HG03439 (cell line): Measurements from ENCODE around the gene RPSA.
"Not testable (repeated sequence)": the region's sequence is repeated elsewhere in the genome, so short reads cannot be mapped to it uniquely, and the experiment has no call there.

Experiments used
- ATAC-seq: cut with Tn5 transposase; IDR thresholded peaks from one replicate; pipeline ENCODE4 v1.9.1; 2021; ENCODE audit warnings: mild to moderate bottlenecking, moderate library complexity; ENCODE audit not compliant: unreplicated experiment

The RPSA gene

GRCh38 chr3:39453134-39453533 is 46.6 kb downstream of the RPSA start:
- ATAC-seq = no peak

GRCh38 chr3:39453872-39454271 is 47.4 kb downstream of the RPSA start:
- ATAC-seq = not testable (repeated sequence)

- ATAC-seq = no peak
These were observed 48.2 kb downstream of the RPSA start for GRCh38 chr3:39454591-39455217.

GRCh38 chr3:39456159-39456558 is 49.6 kb downstream of the RPSA start:
- no peak for ATAC-seq

GRCh38 chr3:39457361-39457760 is 50.8 kb downstream of the RPSA start:
- no peak for ATAC-seq

- not testable (repeated sequence) for ATAC-seq
These were observed 52.1 kb downstream of the RPSA start for GRCh38 chr3:39458579-39458978.

GRCh38 chr3:39460677-39461076 is 54.2 kb downstream of the RPSA start:
- no peak for ATAC-seq
